NK-92 (cell line): ENCODE results near the gene GSK3B.

Source experiments
- DNase-seq: peaks from one replicate; lab custom pipeline; 2025; ENCODE audit not compliant: unreplicated experiment; lab: John Stamatoyannopoulos, UW

Gene GSK3B

DNA sequence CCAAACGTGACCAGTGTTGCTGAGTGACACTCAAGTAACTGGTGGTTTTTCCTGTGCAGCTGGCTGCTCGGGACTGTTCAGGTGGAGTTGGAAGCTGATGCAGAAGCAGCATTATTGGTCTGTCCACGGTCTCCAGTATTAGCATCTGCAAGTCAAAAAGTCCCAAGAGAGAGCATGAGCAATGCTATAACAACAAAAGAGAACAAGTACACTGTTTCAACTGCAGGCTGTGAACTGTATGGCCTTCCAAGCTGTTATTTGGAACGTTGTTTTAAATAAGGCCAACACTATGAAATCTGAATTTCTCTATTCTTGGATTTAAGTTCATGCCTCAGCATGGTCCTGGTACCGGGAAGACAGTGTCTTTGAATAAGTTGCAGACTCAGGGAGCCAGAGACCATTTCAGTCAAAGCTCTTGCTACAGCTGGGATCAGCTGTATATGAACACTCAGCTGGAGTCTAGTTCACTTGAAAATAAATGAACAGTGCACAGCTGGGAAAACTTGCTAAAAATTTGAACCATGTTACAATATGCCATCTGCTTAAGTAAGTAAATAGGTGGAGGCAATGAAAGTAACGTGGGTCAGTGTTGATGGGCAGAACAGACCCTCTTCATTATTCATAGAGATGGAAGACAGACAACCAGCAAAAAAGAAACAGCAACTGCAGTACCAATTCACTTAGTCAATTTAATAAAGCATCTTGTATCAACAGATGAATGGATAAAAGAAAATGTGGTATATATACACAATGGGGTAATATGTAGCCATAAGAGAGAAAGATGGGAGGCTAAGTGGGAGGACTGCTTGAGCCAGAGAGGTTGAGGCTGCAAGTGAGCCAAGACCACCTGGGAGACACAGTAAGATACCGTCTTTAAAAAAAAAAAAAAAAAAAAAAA is 267.3 kb downstream of the GSK3B start:
- DNase-seq = no peak

GRCh38 chr3:119825820-119826219 is 268.4 kb downstream of the GSK3B start:
- no peak for DNase-seq

DNA sequence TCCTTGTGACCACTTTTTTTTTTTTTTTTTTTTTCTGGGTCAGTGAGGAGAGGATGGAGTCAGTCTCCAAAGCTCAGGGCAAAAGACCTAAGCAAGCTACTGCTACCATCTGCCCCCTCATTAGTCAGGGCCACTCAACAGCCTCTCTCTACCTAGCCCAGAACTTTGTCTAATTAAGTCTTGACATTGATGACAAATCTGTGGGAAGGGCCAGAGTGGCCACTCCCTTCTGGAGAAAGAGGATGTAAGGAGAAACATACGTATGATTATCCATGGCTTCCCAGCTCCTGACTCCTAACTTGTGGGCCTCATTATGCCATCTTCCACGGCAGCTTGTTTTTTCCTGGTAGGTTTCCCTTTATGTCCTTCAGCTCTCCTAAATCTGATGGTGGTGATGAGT is 274.4 kb downstream of the GSK3B start:
- no peak for DNase-seq

GRCh38 chr3:119818937-119819336 is 275.3 kb downstream of the GSK3B start:
- no peak for DNase-seq

- no peak for DNase-seq
These were observed 276.5 kb downstream of the GSK3B start for GRCh38 chr3:119817583-119818363.

DNA sequence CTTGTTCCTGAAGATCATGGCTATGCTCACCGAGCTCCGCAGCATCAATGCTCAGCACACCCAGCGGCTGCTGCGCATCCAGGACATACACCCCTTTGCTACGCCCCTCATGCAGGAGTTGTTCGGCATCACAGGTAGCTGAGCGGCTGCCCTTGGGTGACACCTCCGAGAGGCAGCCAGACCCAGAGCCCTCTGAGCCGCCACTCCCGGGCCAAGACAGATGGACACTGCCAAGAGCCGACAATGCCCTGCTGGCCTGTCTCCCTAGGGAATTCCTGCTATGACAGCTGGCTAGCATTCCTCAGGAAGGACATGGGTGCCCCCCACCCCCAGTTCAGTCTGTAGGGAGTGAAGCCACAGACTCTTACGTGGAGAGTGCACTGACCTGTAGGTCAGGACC is 277.2 kb downstream of the GSK3B start:
- no peak for DNase-seq

DNA sequence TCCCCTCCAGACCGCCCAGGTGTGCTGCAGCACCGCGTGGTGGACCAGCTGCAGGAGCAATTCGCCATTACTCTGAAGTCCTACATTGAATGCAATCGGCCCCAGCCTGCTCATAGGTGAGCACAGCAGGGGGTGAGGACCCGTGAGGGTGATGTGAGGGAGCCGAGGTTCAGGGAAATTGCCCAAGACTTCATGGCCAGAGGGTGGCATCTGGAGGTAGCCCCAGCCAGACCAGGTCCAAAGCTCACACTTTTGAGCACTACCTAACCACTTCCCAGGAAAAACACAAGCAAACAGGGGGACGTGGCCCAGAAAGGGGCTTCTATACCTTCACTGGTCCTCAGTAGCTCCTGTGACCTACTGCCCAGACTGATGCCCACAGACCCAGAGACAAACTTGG is 278.5 kb downstream of the GSK3B start:
- DNase-seq = no peak

GRCh38 chr3:119812491-119813058 is 281.7 kb downstream of the GSK3B start:
- no peak for DNase-seq

DNA sequence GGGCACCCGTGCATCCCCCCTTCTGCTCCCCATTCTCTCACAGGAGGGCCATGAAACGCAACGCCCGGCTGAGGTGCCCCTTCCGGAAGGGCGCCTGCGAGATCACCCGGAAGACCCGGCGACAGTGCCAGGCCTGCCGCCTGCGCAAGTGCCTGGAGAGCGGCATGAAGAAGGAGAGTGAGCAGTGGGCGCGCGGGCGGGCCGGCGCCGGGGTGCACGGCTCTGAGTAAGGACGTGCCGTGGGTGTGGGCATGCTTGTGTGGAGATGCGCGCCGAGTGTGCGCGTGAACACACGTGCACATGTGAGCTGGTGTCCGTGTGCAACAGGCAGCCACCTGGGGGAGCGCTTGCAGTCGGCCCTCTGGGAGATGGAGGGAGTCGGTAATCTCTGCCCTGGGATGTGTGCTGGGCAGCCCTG is 284.2 kb downstream of the GSK3B start:
- DNase-seq = no peak

DNA sequence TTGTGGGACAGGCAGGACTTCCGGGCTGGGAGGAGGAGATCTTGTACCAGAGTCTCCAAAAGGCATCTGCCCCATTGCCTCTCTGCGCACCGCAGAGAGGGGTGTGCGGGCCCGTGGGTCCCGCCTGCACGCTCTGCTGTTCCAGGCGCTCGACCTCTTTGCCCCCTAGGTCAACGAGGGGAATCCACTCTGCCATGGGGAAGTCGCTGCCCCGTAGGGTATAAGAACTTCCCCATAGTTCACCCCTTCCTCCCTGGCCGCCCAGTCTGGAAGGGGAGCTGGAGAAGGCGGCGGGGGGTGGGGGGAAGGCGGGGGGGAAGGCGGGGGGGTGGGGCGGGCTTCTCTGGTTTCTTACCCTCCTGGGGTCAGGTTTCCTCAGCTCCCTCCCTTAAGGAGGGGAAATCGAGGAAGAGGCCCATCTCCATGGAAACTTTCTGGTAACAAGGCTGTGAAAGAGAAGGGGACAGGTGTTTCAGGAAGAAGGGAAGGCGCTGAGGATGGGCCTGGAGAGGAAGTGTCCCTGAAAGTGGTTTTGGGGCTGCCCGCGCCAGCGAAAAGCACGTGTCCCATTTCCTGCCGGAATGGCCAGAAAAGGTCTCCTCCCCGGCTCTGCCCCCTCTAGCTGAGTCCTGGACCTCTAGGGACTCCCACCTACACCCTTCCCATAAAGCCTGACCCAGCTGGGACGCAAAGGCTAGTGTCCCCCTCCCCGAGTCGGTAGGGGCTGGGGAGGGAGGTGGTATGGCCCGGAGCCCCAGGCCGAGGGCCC is 284.8 kb downstream of the GSK3B start:
- DNase-seq = no peak

GRCh38 chr3:119808843-119809242 is 285.4 kb downstream of the GSK3B start:
- no peak for DNase-seq

DNA sequence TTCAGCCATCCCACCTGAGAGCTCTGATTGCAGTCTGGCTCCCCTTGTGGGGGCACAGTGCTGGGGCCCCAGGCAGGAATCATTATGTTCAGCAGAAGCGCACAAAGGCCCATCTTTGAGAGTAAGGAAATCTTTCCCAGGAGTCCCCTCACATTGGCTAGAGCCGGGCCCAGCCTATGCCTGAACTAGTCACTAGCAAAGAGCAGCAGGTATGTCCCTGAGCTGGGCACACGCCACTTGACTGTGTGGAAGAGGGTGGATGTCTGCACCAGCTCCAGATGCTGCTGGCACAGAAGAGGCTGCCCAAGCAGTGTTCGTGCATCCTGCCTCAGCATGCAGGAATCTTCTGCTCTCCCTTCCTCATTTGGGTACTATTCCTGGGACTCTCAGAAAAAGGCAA is 286.0 kb downstream of the GSK3B start:
- no peak for DNase-seq

- no peak for DNase-seq
These were observed 293.4 kb downstream of the GSK3B start for GRCh38 chr3:119800844-119801243.

GRCh38 chr3:119796785-119797184 is 297.5 kb downstream of the GSK3B start:
- DNase-seq = no peak

- DNase-seq = no peak
These were observed 297.9 kb downstream of the GSK3B start for GRCh38 chr3:119796368-119796767.

- no peak for DNase-seq
These were observed 298.4 kb downstream of the GSK3B start for GRCh38 chr3:119795849-119796248.

GRCh38 chr3:119794971-119795612 is 299.2 kb downstream of the GSK3B start:
- DNase-seq = no peak

- DNase-seq = no peak
These were observed 299.8 kb downstream of the GSK3B start for GRCh38 chr3:119794401-119794800.

DNA sequence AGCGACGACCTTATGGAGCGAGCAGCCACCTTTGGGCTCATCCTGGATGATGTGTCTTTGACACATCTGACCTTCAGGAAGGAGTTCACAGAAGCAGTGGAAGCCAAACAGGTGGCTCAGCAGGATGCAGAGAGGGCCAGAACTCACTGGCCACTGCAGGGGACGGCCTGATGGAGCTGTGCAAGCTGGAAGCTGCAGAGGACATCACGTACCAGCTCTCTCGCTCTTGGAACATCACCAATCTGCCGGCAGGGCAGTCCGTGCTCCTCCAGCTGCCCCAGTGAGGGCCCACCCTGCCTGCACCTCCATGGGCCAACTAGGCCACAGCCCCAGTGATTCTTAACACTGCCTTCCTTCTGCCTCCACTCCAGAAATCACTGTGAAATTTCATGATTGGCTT is 302.0 kb downstream of the GSK3B start:
- DNase-seq = no peak

DNA sequence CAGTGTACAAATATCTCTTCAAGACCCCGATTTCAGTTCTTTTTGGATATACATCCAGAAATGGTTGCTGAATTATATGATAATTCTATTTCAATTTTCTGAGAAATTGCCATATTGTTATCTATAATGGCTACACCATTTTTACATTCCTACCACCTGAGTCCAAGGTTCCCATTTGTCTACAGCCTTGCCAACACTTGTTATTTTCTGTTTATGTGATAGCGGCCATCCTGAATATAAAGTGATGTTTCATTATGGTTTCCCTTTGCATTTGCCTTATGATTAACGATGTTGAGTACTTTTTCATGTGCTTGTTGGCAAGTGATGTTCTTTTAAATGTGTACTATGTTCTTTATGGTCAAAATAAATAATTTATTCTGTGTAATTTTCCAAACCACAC is 303.9 kb downstream of the GSK3B start:
- no peak for DNase-seq

- no peak for DNase-seq
These were observed 307.8 kb downstream of the GSK3B start for GRCh38 chr3:119786409-119786808.
